ENCODE data around the gene TMEM38A. TPM values are rescaled to one million over a fixed set of nuclear protein-coding genes. Genes with fewer than 3 reads are reported as not detected.
"Not testable (repeated sequence)": the region's sequence is repeated elsewhere in the genome, so short reads cannot be mapped to it uniquely, and the experiment has no call there.

The TMEM38A gene
- total RNA-seq, 8 experiments from 2014 or later = 1.2 to 7.4 (median 3.9) TPM

- in situ Hi-C loops (cut with MboI; ENCODE audit: low pct_unique_long_range_greater_than_20kb in 2 of 9, low sequenced_read_pairs in 9 of 9, unreplicated experiment in 9 of 9) = no loop called here
- Histone ChIP-seq H3K27ac (no peak overlapping the region), H3K4me1 (replicated peaks in 1 of 2) (no peaks in the 10 kb centered on the region), H3K4me3 (no peak overlapping the region)
- ATAC-seq (replicated peaks in 6 of 8) = peak in 3 of 8 experiments; percentile 32 to 83 (median 78)
- 45 to 80% (median 64%) methylated on average over 1 to 6 of the region's 6 CpGs; no CpG with 5 or more reads in 5 of the 10 experiments for WGBS, 10 experiments
Observed at GRCh38 chr19:16702123-16702522, 41.2 kb downstream of the TMEM38A start.

GRCh38 chr19:16703677-16704076 lies 42.7 kb downstream of the TMEM38A start:
- no peaks in the 10 kb centered on the region for H3K4me1 ChIP-seq (replicated peaks in 1 of 2)
- 20 to 80% (median 69%) methylated on average over 1 to 3 of the region's 4 CpGs; no CpG with 5 or more reads in 3 of the 10 experiments for WGBS, 10 experiments
- no peak for ATAC-seq (replicated peaks in 6 of 8)
- H3K27ac ChIP-seq = no peak overlapping the region
- H3K4me3 ChIP-seq = no peak overlapping the region
- in situ Hi-C loops (cut with MboI; ENCODE audit: low pct_unique_long_range_greater_than_20kb in 2 of 9, low sequenced_read_pairs in 9 of 9, unreplicated experiment in 9 of 9) = no loop called here

- ATAC-seq (replicated peaks in 6 of 8); H3K4me3 ChIP-seq; H3K27ac ChIP-seq; in situ Hi-C loops (cut with MboI; ENCODE audit: low pct_unique_long_range_greater_than_20kb in 2 of 9, low sequenced_read_pairs in 9 of 9, unreplicated experiment in 9 of 9); H3K4me1 ChIP-seq (replicated peaks in 1 of 2): not testable (repeated sequence)
Observed at GRCh38 chr19:16710870-16711269, 49.9 kb downstream of the TMEM38A start.

- WGBS, 10 experiments = 0 to 82% (median 57%) methylated on average over 1 to 9 of the region's 9 CpGs; no CpG with 5 or more reads in 1 of the 10 experiments
- H3K27ac ChIP-seq; in situ Hi-C loops (cut with MboI; ENCODE audit: low pct_unique_long_range_greater_than_20kb in 2 of 9, low sequenced_read_pairs in 9 of 9, unreplicated experiment in 9 of 9); ATAC-seq (replicated peaks in 6 of 8); H3K4me3 ChIP-seq; H3K4me1 ChIP-seq (replicated peaks in 1 of 2): not testable (repeated sequence)
Observed at GRCh38 chr19:16712295-16712694, 51.4 kb downstream of the TMEM38A start.

GRCh38 chr19:16714702-16715287 lies 53.9 kb downstream of the TMEM38A start:
- in situ Hi-C loops (cut with MboI; ENCODE audit: low pct_unique_long_range_greater_than_20kb in 2 of 9, low sequenced_read_pairs in 9 of 9, unreplicated experiment in 9 of 9) = no loop called here
- peak in 7 of 8 experiments; percentile 44 to 82 (median 65) for ATAC-seq (replicated peaks in 6 of 8)
- no peak overlapping the region for H3K27ac ChIP-seq
- no peak overlapping the region for H3K4me3 ChIP-seq
- WGBS, 10 experiments = 7 to 80% (median 23%) methylated on average over 1 to 11 of the region's 14 CpGs
- H3K4me1 ChIP-seq (replicated peaks in 1 of 2) = no peaks in the 10 kb centered on the region

- H3K4me3 ChIP-seq = no peak overlapping the region
- H3K4me1 ChIP-seq (replicated peaks in 1 of 2) = no peaks in the 10 kb centered on the region
- no peak for ATAC-seq (replicated peaks in 6 of 8)
- no peak overlapping the region for H3K27ac ChIP-seq
- in situ Hi-C loops (cut with MboI; ENCODE audit: low pct_unique_long_range_greater_than_20kb in 2 of 9, low sequenced_read_pairs in 9 of 9, unreplicated experiment in 9 of 9) = no loop called here
- 57 to 96% (median 78%) methylated on average over 1 to 3 of the region's 3 CpGs; no CpG with 5 or more reads in 3 of the 10 experiments for WGBS, 10 experiments
Observed at GRCh38 chr19:16715611-16716010, 54.7 kb downstream of the TMEM38A start.

- no peak overlapping the region for H3K4me3 ChIP-seq
- no peak for ATAC-seq (replicated peaks in 6 of 8)
- no peak overlapping the region for H3K27ac ChIP-seq
- WGBS, 10 experiments = 30 to 100% (median 60%) methylated on average over 1 to 6 of the region's 7 CpGs; no CpG with 5 or more reads in 5 of the 10 experiments
- H3K4me1 ChIP-seq (replicated peaks in 1 of 2) = no peaks in the 10 kb centered on the region
- in situ Hi-C loops (cut with MboI; ENCODE audit: low pct_unique_long_range_greater_than_20kb in 2 of 9, low sequenced_read_pairs in 9 of 9, unreplicated experiment in 9 of 9) = no loop called here
Observed at GRCh38 chr19:16721051-16721450, 60.1 kb downstream of the TMEM38A start.

- in situ Hi-C loops (cut with MboI; ENCODE audit: low pct_unique_long_range_greater_than_20kb in 2 of 9, low sequenced_read_pairs in 9 of 9, unreplicated experiment in 9 of 9) = no loop called here
- Histone ChIP-seq H3K4me3 (no peak overlapping the region), H3K4me1 (replicated peaks in 1 of 2) (no peaks in the 10 kb centered on the region), H3K27ac (no peak overlapping the region)
- ATAC-seq (replicated peaks in 6 of 8) = no peak
- WGBS, 10 experiments = 0 to 83% (median 51%) methylated on average over 1 to 3 of the region's 3 CpGs; no CpG with 5 or more reads in 5 of the 10 experiments
Observed at GRCh38 chr19:16722591-16722990, 61.7 kb downstream of the TMEM38A start.

- H3K4me1 ChIP-seq (replicated peaks in 1 of 2) = no peaks in the 10 kb centered on the region
- WGBS, 10 experiments = 73 to 100% (median 80%) methylated on average over 1 to 3 of the region's 11 CpGs; no CpG with 5 or more reads in 7 of the 10 experiments
- no peak overlapping the region for H3K4me3 ChIP-seq
- in situ Hi-C loops (cut with MboI; ENCODE audit: low pct_unique_long_range_greater_than_20kb in 2 of 9, low sequenced_read_pairs in 9 of 9, unreplicated experiment in 9 of 9) = no loop called here
- ATAC-seq (replicated peaks in 6 of 8) = no peak
- H3K27ac ChIP-seq = no peak overlapping the region
Observed at GRCh38 chr19:16726916-16727315, 66.0 kb downstream of the TMEM38A start.

GRCh38 chr19:16735650-16736266 lies 74.8 kb downstream of the TMEM38A start:
- ATAC-seq (replicated peaks in 6 of 8); H3K4me1 ChIP-seq (replicated peaks in 1 of 2); H3K4me3 ChIP-seq; in situ Hi-C loops (cut with MboI; ENCODE audit: low pct_unique_long_range_greater_than_20kb in 2 of 9, low sequenced_read_pairs in 9 of 9, unreplicated experiment in 9 of 9); H3K27ac ChIP-seq: not testable (repeated sequence)
- WGBS, 10 experiments = 0 to 100% (median 23%) methylated on average over 1 to 2 of the region's 4 CpGs; no CpG with 5 or more reads in 4 of the 10 experiments

GRCh38 chr19:16736709-16737108 lies 75.8 kb downstream of the TMEM38A start:
- no peak overlapping the region for H3K27ac ChIP-seq
- 0 to 100% (median 39%) methylated on average over 1 to 3 of the region's 3 CpGs; no CpG with 5 or more reads in 3 of the 10 experiments for WGBS, 10 experiments
- no peak for ATAC-seq (replicated peaks in 6 of 8)
- peaks cover 3 to 9% of the 10 kb centered on the region in 2 donors for H3K4me1 ChIP-seq (replicated peaks in 1 of 2)
- in situ Hi-C loops (cut with MboI; ENCODE audit: low pct_unique_long_range_greater_than_20kb in 2 of 9, low sequenced_read_pairs in 9 of 9, unreplicated experiment in 9 of 9) = no loop called here
- no peak overlapping the region for H3K4me3 ChIP-seq

- H3K4me3 ChIP-seq = no peak overlapping the region
- 14 to 90% (median 17%) methylated on average over 1 to 4 of the region's 4 CpGs; no CpG with 5 or more reads in 4 of the 10 experiments for WGBS, 10 experiments
- in situ Hi-C loops (cut with MboI; ENCODE audit: low pct_unique_long_range_greater_than_20kb in 2 of 9, low sequenced_read_pairs in 9 of 9, unreplicated experiment in 9 of 9) = no loop called here
- H3K4me1 ChIP-seq (replicated peaks in 1 of 2) = peaks cover 3 to 9% of the 10 kb centered on the region in 2 donors
- peak in 1 of 8 experiments; percentile 5 for ATAC-seq (replicated peaks in 6 of 8)
- H3K27ac ChIP-seq = no peak overlapping the region
Observed at GRCh38 chr19:16737911-16738310, 77.0 kb downstream of the TMEM38A start.

GRCh38 chr19:16739546-16739945 lies 78.6 kb downstream of the TMEM38A start:
- Histone ChIP-seq H3K4me3 (no peak overlapping the region), H3K4me1 (replicated peaks in 1 of 2) (no peaks in the 10 kb centered on the region), H3K27ac (no peak overlapping the region)
- WGBS, 10 experiments = 0% methylated on average over 1 to 2 of the region's 3 CpGs; no CpG with 5 or more reads in 8 of the 10 experiments
- in situ Hi-C loops (cut with MboI; ENCODE audit: low pct_unique_long_range_greater_than_20kb in 2 of 9, low sequenced_read_pairs in 9 of 9, unreplicated experiment in 9 of 9) = no loop called here
- peak in 1 of 8 experiments; percentile 45 for ATAC-seq (replicated peaks in 6 of 8)
